AG09319 (cell line): ENCODE data around the gene CAMTA1.

Experiments used
- DNase-seq: peaks from one replicate; pipeline ENCODE4 v3.0.0-alpha.2; 2010; ENCODE audit warnings: low read depth; ENCODE audit errors: extremely low read depth
- TF ChIP-seq, protein P1 (sequence below): IDR thresholded peaks from 2 replicates; pipeline ENCODE4 v1.5.1; 2011; ENCODE audit warnings: low read depth, mild to moderate bottlenecking, inconsistent platforms, low read length, moderate library complexity

Gene CAMTA1

GRCh38 chr1:6907201-6907600 lies 121.9 kb downstream of the CAMTA1 start:
- DNase-seq = no peak
- TF ChIP-seq, protein P1, sequence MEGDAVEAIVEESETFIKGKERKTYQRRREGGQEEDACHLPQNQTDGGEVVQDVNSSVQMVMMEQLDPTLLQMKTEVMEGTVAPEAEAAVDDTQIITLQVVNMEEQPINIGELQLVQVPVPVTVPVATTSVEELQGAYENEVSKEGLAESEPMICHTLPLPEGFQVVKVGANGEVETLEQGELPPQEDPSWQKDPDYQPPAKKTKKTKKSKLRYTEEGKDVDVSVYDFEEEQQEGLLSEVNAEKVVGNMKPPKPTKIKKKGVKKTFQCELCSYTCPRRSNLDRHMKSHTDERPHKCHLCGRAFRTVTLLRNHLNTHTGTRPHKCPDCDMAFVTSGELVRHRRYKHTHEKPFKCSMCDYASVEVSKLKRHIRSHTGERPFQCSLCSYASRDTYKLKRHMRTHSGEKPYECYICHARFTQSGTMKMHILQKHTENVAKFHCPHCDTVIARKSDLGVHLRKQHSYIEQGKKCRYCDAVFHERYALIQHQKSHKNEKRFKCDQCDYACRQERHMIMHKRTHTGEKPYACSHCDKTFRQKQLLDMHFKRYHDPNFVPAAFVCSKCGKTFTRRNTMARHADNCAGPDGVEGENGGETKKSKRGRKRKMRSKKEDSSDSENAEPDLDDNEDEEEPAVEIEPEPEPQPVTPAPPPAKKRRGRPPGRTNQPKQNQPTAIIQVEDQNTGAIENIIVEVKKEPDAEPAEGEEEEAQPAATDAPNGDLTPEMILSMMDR = no peak

DNA sequence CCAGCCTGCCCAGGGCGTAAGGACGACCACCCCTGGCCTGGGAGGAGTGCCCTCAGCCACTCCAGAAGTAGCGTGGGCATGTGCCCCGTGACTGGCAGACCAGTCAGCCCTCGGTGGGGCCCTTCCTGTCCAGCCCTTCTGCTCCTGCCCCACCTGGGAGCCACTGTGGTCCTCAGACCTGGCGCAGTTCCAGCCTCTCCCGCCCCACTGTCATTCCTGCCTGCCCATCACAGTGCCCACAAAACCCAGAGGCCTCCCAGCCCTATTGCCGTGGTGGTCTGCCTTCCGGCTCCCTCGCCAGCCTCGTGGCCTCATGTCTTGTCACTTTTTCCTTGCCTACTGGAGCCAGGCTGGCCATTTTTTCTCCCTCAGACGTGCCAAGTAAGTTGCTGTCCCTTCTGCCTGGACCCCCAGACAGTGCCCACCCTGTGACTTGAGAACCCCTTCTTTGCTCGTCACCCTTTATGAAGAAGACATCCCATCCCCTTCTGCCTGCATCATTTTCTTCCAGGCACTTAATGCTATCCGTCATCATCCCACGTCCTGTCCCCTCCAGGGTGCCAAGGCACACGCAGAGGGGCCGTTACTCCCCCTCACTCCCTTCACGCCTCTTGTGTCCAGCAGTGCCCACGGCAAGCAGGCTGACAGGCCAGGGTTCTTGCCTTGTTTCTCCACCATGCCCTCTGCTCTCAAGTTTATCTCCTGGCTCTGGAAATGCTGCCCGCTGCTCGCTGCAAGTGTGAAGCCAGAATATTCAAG lies 122.6 kb downstream of the CAMTA1 start:
- DNase-seq = no peak
- TF ChIP-seq, protein P1 = no peak

- TF ChIP-seq, protein P1 = no peak
- DNase-seq = no peak
Observed at GRCh38 chr1:6909401-6909800, 124.1 kb downstream of the CAMTA1 start.

- DNase-seq = no peak
- TF ChIP-seq, protein P1 = no peak
Observed at GRCh38 chr1:6909857-6910256, 124.6 kb downstream of the CAMTA1 start.

GRCh38 chr1:6911021-6911941 lies 126.0 kb downstream of the CAMTA1 start:
- TF ChIP-seq, protein P1 = no peak
- DNase-seq = no peak

DNA sequence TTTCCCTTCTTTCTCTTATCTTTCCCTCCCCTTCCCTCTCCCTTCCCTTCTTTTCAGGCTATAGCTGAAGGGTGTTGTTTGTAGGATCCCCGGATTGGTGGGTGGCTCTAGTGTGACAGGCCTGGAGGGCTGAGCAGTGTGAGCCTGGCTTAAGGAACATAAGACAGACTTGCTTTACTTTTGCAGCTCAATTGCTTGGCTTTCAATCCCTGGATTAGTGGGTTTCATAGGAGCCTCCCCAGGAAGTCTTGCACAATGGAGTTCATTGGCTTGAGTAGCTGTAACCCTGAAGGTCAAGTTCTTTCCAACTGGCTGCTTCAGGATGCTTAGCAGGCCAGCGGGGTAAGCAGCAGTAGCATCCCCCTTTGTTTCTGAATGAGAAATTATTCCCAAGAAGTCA lies 126.7 kb downstream of the CAMTA1 start:
- DNase-seq = no peak
- TF ChIP-seq, protein P1 = no peak

- no peak for DNase-seq
- TF ChIP-seq, protein P1 = no peak
Observed at GRCh38 chr1:6912518-6912917, 127.3 kb downstream of the CAMTA1 start.
